Tibial artery (tissue), 4 donors: ENCODE measurements around the gene SLC12A6.

Source experiments
- DNase-seq, 2 donors: peaks; one replicate each; pipeline ENCODE4 v3.0.0-alpha.2; 2019
- H3K27ac ChIP-seq, 2 donors: fragments of 200-600 bp; sonication (generic) in 1 of 2; 1 replicate in 1 of 2; 2 replicates in 1 of 2; pipeline ENCODE4 v1.5.1; 2018 to 2019; ENCODE audit warnings: mild to moderate bottlenecking in 1 of 2
- H3K27me3 ChIP-seq, 2 donors: fragments of 200-600 bp; sonication (generic) in 1 of 2; one replicate each; pipeline versions ENCODE4 v1.5.1 to v1.6.0; 2016 to 2019
- H3K36me3 ChIP-seq, 3 donors: fragments of 200-600 bp; sonication (generic) in 2 of 3; one replicate each; pipeline ENCODE4 v1.5.1; 2016 to 2019; ENCODE audit warnings: mild to moderate bottlenecking in 2 of 3
- H3K4me1 ChIP-seq, 4 donors: fragments of 200-600 bp; sonication (generic) in 2 of 4; 1 replicate in 3 of 4; 2 replicates in 1 of 4; pipeline ENCODE4 v1.5.1; 2016 to 2019
- H3K4me3 ChIP-seq, 2 donors: fragments of 200-600 bp; sonication (generic) in 1 of 2; 1 replicate in 1 of 2; 2 replicates in 1 of 2; pipeline ENCODE4 v1.5.1; 2018 to 2019; ENCODE audit warnings: mild to moderate bottlenecking in 2 of 2
- H3K9me3 ChIP-seq, 3 donors: fragments of 200-600 bp; sonication (generic) in 1 of 3; one replicate each; pipeline ENCODE4 v1.5.1; 2016 to 2019
- intact Hi-C: fragments of 100-400 bp; cut with DNase I; formaldehyde crosslinking; loops from one replicate; pipeline ENCODE4 v1.15.0; 2023; ENCODE audit warnings: low total_unique reads
- TF ChIP-seq, protein P1 (sequence below), 2 experiments: fragments of 200-600 bp in 1 of 2; fragments of 450-650 bp in 1 of 2; IDR thresholded peaks; one replicate each; pipeline ENCODE4 v1.5.1; 2017 to 2019; ENCODE audit warnings: antibody characterized with exemption in 2 of 2, mild to moderate bottlenecking in 1 of 2, moderate library complexity in 1 of 2

The SLC12A6 gene

DNA sequence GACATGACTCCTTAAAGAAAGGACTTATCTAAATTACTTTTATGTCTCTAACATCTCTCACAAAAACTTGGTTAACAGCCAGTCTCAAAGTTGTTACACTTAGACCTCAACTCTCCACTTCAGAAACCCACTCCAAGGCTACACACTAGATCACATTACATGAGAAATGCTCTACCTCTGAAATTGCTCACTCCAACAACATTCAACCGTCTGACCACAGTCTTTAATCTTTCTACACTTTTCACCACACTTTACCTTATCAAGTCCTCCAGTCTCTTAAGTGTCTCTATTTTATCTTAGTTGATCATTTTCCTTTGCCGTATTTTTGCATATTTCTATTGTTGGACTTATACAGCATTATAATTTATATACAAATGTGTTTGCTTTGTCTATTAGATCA lies 5.8 kb downstream of the SLC12A6 start:
- H3K27me3 ChIP-seq, result no peaks in the 10 kb centered on the region
- no peaks in the 10 kb centered on the region for H3K9me3 ChIP-seq
- H3K4me1 ChIP-seq, result peaks cover 0 to 34% (median 4%) of the 10 kb centered on the region in 4 donors
- intact Hi-C loops, result no loop called here
- H3K4me3 ChIP-seq, result no peak overlapping the region
- TF ChIP-seq, protein P1, sequence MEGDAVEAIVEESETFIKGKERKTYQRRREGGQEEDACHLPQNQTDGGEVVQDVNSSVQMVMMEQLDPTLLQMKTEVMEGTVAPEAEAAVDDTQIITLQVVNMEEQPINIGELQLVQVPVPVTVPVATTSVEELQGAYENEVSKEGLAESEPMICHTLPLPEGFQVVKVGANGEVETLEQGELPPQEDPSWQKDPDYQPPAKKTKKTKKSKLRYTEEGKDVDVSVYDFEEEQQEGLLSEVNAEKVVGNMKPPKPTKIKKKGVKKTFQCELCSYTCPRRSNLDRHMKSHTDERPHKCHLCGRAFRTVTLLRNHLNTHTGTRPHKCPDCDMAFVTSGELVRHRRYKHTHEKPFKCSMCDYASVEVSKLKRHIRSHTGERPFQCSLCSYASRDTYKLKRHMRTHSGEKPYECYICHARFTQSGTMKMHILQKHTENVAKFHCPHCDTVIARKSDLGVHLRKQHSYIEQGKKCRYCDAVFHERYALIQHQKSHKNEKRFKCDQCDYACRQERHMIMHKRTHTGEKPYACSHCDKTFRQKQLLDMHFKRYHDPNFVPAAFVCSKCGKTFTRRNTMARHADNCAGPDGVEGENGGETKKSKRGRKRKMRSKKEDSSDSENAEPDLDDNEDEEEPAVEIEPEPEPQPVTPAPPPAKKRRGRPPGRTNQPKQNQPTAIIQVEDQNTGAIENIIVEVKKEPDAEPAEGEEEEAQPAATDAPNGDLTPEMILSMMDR (IDR thresholded peaks at IDR 0.05), result no peak
- no peaks in the 10 kb centered on the region for H3K36me3 ChIP-seq
- no peak overlapping the region for H3K27ac ChIP-seq
- no peak for DNase-seq

DNA sequence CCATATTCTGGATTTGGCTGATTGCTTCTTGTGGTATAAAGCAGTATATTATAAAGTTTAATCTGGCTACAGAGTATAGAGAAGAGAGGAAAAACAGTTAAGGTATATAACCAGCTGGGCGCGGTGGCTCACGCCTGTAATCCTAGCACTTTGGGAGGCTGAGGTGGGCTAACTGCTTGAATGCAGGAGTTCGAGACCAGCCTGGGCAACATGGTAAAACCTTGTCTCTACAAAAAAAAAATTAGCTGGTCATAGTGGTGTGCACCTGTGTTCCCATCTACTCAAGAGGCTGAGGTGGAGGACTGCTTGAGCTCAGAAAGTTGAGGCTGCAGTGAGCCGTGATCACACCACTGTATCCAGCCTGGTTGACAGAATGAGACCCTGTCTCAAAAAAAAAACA lies 7.3 kb downstream of the SLC12A6 start:
- H3K9me3 ChIP-seq, result no peaks in the 10 kb centered on the region
- TF ChIP-seq, protein P1 (IDR thresholded peaks at IDR 0.05), result no peak
- H3K4me3 ChIP-seq, result no peak overlapping the region
- no peaks in the 10 kb centered on the region for H3K27me3 ChIP-seq
- DNase-seq, result no peak
- peaks cover 0 to 19% (median 0%) of the 10 kb centered on the region in 4 donors for H3K4me1 ChIP-seq
- H3K27ac ChIP-seq, result no peak overlapping the region
- no peaks in the 10 kb centered on the region for H3K36me3 ChIP-seq
- intact Hi-C loops, result no loop called here

DNA sequence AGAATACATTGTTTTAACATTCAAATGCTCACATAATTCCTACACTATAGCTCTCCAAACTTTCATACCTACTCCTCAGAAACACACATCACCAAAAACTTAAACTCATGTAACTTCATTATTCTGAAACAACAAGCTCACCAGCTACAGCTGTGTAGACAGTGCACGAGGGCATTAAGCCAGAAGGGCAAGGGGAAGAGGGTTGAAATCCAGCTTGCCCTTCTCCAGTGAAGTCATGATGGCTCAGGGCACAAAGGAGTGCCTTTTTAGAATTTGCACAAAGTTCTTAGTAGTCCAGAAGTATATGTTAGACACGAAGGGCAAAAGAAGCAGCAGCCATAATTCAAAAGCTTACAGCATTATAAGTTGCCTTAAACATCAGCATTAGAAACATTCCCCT lies 8.6 kb downstream of the SLC12A6 start:
- no peak for DNase-seq
- no peaks in the 10 kb centered on the region for H3K9me3 ChIP-seq
- no peaks in the 10 kb centered on the region for H3K27me3 ChIP-seq
- H3K4me1 ChIP-seq, result peaks cover 0 to 8% (median 0%) of the 10 kb centered on the region in 4 donors
- intact Hi-C loops, result no loop called here
- H3K4me3 ChIP-seq, result no peak overlapping the region
- TF ChIP-seq, protein P1 (IDR thresholded peaks at IDR 0.05), result no peak
- H3K27ac ChIP-seq, result no peak overlapping the region
- no peaks in the 10 kb centered on the region for H3K36me3 ChIP-seq

DNA sequence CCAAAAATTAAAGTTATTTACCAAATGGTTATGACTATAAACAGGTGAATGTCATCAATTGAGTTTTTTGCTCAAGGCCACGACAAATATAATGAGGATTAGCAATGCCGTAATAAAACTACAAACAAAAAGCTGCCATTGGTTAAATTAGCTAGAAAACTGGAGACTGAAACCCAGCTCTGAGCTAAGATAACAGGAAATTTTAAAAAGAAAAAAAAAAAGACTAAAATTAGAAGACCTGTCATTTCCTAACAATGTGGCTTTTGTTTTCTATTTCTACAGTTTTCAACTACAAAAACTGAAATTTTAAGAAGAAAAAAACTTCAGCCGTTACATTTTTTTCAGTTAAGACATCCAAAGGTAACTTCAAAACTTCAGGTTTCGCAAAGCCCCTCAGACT lies 9.7 kb downstream of the SLC12A6 start:
- Histone ChIP-seq H3K9me3 (no peaks in the 10 kb centered on the region), H3K4me1 (no peaks in the 10 kb centered on the region), H3K36me3 (no peaks in the 10 kb centered on the region), H3K27me3 (no peaks in the 10 kb centered on the region), H3K4me3 (no peak overlapping the region), H3K27ac (no peak overlapping the region)
- DNase-seq, result no peak
- intact Hi-C loops, result no loop called here
- TF ChIP-seq, protein P1 (IDR thresholded peaks at IDR 0.05), result no peak

DNA sequence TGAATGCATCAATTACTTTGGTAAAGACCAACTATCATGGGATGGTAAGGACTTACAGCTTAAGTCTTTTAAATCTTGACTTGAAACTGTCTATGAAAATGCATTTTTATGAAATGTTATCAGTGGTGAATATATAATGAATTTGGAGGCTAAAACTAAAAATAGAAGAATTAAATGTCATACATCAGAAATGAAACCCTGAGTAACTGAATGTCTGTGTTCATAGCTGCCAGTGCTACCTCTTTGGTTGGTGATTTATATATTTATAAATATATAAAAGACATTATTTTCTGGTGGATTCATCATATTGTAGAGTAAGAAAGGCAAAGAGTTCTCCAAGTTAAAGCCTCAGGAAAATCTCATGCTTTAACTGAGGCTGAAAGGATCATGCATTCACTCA lies 12.2 kb downstream of the SLC12A6 start:
- no peaks in the 10 kb centered on the region for H3K4me1 ChIP-seq
- TF ChIP-seq, protein P1 (IDR thresholded peaks at IDR 0.05), result no peak
- no peak overlapping the region for H3K27ac ChIP-seq
- H3K9me3 ChIP-seq, result no peaks in the 10 kb centered on the region
- intact Hi-C loops, result no loop called here
- H3K36me3 ChIP-seq, result no peaks in the 10 kb centered on the region
- H3K4me3 ChIP-seq, result no peak overlapping the region
- DNase-seq, result no peak
- no peaks in the 10 kb centered on the region for H3K27me3 ChIP-seq

DNA sequence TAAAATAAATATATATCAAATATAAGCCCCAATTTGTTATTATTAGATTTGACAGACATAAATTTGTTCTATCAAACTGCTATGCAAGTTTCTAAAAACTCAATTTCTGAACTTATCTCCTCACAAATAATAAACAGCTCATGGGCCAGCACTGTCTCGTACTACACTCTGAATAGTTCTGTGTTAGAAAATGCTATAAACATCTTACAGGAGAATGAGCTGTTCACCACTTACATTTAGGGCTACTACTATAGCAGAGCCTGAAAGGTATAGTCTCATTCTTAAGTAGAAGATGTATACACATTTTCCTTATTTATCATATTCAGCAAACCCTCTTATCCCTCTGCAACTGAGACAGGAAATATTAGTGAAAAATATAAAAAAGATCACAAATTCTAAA lies 12.6 kb downstream of the SLC12A6 start:
- no peak for DNase-seq
- no peak overlapping the region for H3K27ac ChIP-seq
- H3K27me3 ChIP-seq, result no peaks in the 10 kb centered on the region
- intact Hi-C loops, result no loop called here
- H3K9me3 ChIP-seq, result no peaks in the 10 kb centered on the region
- H3K36me3 ChIP-seq, result no peaks in the 10 kb centered on the region
- TF ChIP-seq, protein P1 (IDR thresholded peaks at IDR 0.05), result no peak
- no peaks in the 10 kb centered on the region for H3K4me1 ChIP-seq
- no peak overlapping the region for H3K4me3 ChIP-seq
